Neuronal stem cell (in vitro differentiated cells): ENCODE data around the gene PWP2.

Experiments used
- DNase-seq: peaks from one replicate; pipeline ENCODE4 v3.0.0-alpha.2; 2013; ENCODE audit warnings: low spot score
- H2AFZ ChIP-seq: one replicate; pipeline ENCODE4 v1.6.1; 2013; ENCODE audit warnings: mild to moderate bottlenecking, low read length, inconsistent platforms
- H2AK5ac ChIP-seq: 2 replicates; pipeline ENCODE4 v1.6.1; 2013; ENCODE audit warnings: low read depth, mild to moderate bottlenecking, inconsistent platforms, low read length, moderate library complexity, mixed read lengths
- H2BK120ac ChIP-seq: 2 replicates; pipeline ENCODE4 v1.6.1; 2013; ENCODE audit warnings: low read depth, mild to moderate bottlenecking, inconsistent platforms, low read length, moderate library complexity, mixed read lengths
- H2BK12ac ChIP-seq: one replicate; pipeline ENCODE4 v1.6.1; 2013; ENCODE audit warnings: low read length, inconsistent platforms
- H2BK15ac ChIP-seq: 2 replicates; pipeline ENCODE4 v1.6.1; 2013; ENCODE audit warnings: mild to moderate bottlenecking, low read length, inconsistent platforms, mixed read lengths
- H2BK5ac ChIP-seq: one replicate; pipeline ENCODE4 v1.6.1; 2013; ENCODE audit warnings: inconsistent platforms, mild to moderate bottlenecking, low read length, moderate library complexity
- H3K14ac ChIP-seq: one replicate; pipeline ENCODE4 v1.6.1; 2013; ENCODE audit warnings: low read length, inconsistent platforms
- H3K18ac ChIP-seq: 2 replicates; pipeline ENCODE4 v1.6.1; 2013; ENCODE audit warnings: low read length, inconsistent platforms
- H3K23ac ChIP-seq: 2 replicates; pipeline ENCODE4 v1.6.1; 2013; ENCODE audit warnings: low read depth, mild to moderate bottlenecking, mixed read lengths, low read length, inconsistent platforms; ENCODE audit not compliant: poor library complexity
- H3K27ac ChIP-seq: replicated peaks from 3 replicates; pipeline ENCODE4 v1.5.1; 2013; ENCODE audit warnings: low read length, inconsistent platforms
- H3K27me3 ChIP-seq, 3 experiments: 2 replicates each; pipeline ENCODE4 v1.6.1; 2013; ENCODE audit warnings: low read length in 3 of 3, mild to moderate bottlenecking in 2 of 3, inconsistent platforms in 1 of 3, low read depth in 1 of 3, mixed read lengths in 1 of 3, moderate library complexity in 1 of 3; ENCODE audit not compliant: control insufficient read depth in 3 of 3, insufficient read depth in 3 of 3
- H3K36me3 ChIP-seq, 2 donors: replicated peaks in 1 of 2; 2 replicates each; pipeline ENCODE4 v1.6.1; 2013; ENCODE audit warnings: low read length in 2 of 2; ENCODE audit not compliant: control insufficient read depth in 2 of 2, insufficient read depth in 2 of 2
- H3K4ac ChIP-seq: 2 replicates; pipeline ENCODE4 v1.6.1; 2013; ENCODE audit warnings: inconsistent platforms, mild to moderate bottlenecking, low read length, moderate library complexity
- H3K4me1 ChIP-seq, 2 donors: 1 replicate in 1 of 2; 2 replicates in 1 of 2; pipeline ENCODE4 v1.6.1; 2013; ENCODE audit warnings: low read length in 2 of 2, low read depth in 1 of 2; ENCODE audit not compliant: control insufficient read depth in 2 of 2, insufficient read depth in 1 of 2
- H3K4me2 ChIP-seq: one replicate; pipeline ENCODE4 v1.6.1; 2013; ENCODE audit warnings: mild to moderate bottlenecking, low read length, inconsistent platforms; ENCODE audit not compliant: insufficient read depth, poor library complexity, severe bottlenecking
- H3K4me3 ChIP-seq, 2 donors: 2 replicates each; pipeline ENCODE4 v1.5.1; 2013; ENCODE audit warnings: low read length in 2 of 2, mild to moderate bottlenecking in 2 of 2, inconsistent platforms in 1 of 2, moderate library complexity in 1 of 2
- H3K79me1 ChIP-seq: one replicate; pipeline ENCODE4 v1.6.1; 2013; ENCODE audit warnings: low read depth, mild to moderate bottlenecking, inconsistent platforms, low read length, moderate library complexity
- H3K9ac ChIP-seq: one replicate; pipeline ENCODE4 v1.6.1; 2013; ENCODE audit warnings: mild to moderate bottlenecking, low read depth, low read length, inconsistent platforms; ENCODE audit not compliant: poor library complexity
- H3K9me3 ChIP-seq, 2 donors: replicated peaks in 1 of 2; 2 replicates each; pipeline versions ENCODE3 to v1.6.1; 2013; ENCODE audit warnings: low read length in 2 of 2, mild to moderate bottlenecking in 2 of 2, inconsistent platforms in 1 of 2, low read depth in 1 of 2, mixed read lengths in 1 of 2, moderate library complexity in 1 of 2; ENCODE audit not compliant: control insufficient read depth in 2 of 2, insufficient read depth in 1 of 2
- H4K8ac ChIP-seq: one replicate; pipeline ENCODE4 v1.6.1; 2013; ENCODE audit warnings: low read depth, mild to moderate bottlenecking, inconsistent platforms, low read length, moderate library complexity
- H4K91ac ChIP-seq: one replicate; pipeline ENCODE4 v1.6.1; 2013; ENCODE audit warnings: low read length, low read depth, mild to moderate bottlenecking, inconsistent platforms; ENCODE audit not compliant: poor library complexity
- WGBS, 2 donors: extraction: QIAGEN DNeasy Blood & Tissue Kit; methylation state at CpG; one replicate each; pipeline ENCODE4 v1.1.7; 2013; ENCODE audit warnings: missing lambda C conversion rate in 2 of 2, mixed read lengths in 1 of 2; ENCODE audit not compliant: insufficient read length in 2 of 2, insufficient replicate concordance in 1 of 2; ENCODE audit errors: extremely low coverage in 2 of 2; 5-methylcytosine and 5-hydroxymethylcytosine counted together

PWP2 gene

GRCh38 chr21:44089001-44089911 lies 17.9 kb upstream of the PWP2 start:
- peak overlapping the region; percentile 31 for H4K8ac ChIP-seq
- no CpG with 5 or more reads among the region's 30 CpGs for WGBS, 2 donors

GRCh38 chr21:44090325-44090724 lies 16.9 kb upstream of the PWP2 start:
- Histone ChIP-seq H3K14ac (no peak overlapping the region), H2BK120ac (no peak overlapping the region), H2BK12ac (peak overlapping the region; percentile 73), H3K27me3 (no peaks in the 10 kb centered on the region), H2AFZ (no peak overlapping the region), H3K79me1 (peaks cover 5% of the 10 kb centered on the region), H3K36me3 (peaks cover 45 to 88% of the 10 kb centered on the region in 2 donors), H3K9me3 (peaks cover 0 to 2% of the 10 kb centered on the region in 2 donors), H2BK15ac (no peak overlapping the region), H3K18ac (peak overlapping the region; percentile 8), H3K9ac (no peak overlapping the region), H4K91ac (no peak overlapping the region), H3K4me1 (no peaks in the 10 kb centered on the region), H4K8ac (no peak overlapping the region), H3K23ac (no peak overlapping the region), H3K4me3 (no peak overlapping the region), H3K4ac (no peak overlapping the region), H3K27ac (no peak overlapping the region), H2AK5ac (no peak overlapping the region), H3K4me2 (no peak overlapping the region), H2BK5ac (no peak overlapping the region)
- no CpG with 5 or more reads among the region's 8 CpGs for WGBS, 2 donors
- no peak for DNase-seq

More at GRCh38 chr21:44089001-44089911, 17.9 kb upstream of the PWP2 start:
- H2BK12ac ChIP-seq, result no peak overlapping the region
- H2AFZ ChIP-seq, result no peak overlapping the region
- no peak overlapping the region for H4K91ac ChIP-seq
- H2AK5ac ChIP-seq, result no peak overlapping the region
- H3K14ac ChIP-seq, result peak overlapping the region; percentile 95
- H3K4me3 ChIP-seq, result no peak overlapping the region
- no peaks in the 10 kb centered on the region for H3K27me3 ChIP-seq
- no peaks in the 10 kb centered on the region for H3K4me1 ChIP-seq
- H3K9me3 ChIP-seq, result peaks cover 0 to 2% of the 10 kb centered on the region in 2 donors
- no peak overlapping the region for H3K23ac ChIP-seq
- no peak overlapping the region for H3K18ac ChIP-seq
- no peak overlapping the region for H3K4me2 ChIP-seq
- peaks cover 47 to 91% of the 10 kb centered on the region in 2 donors for H3K36me3 ChIP-seq
- no peak for DNase-seq
- H2BK15ac ChIP-seq, result no peak overlapping the region
- H3K4ac ChIP-seq, result no peak overlapping the region
- H2BK120ac ChIP-seq, result no peak overlapping the region
- no peak overlapping the region for H3K9ac ChIP-seq
- H3K79me1 ChIP-seq, result peaks cover 5% of the 10 kb centered on the region
- no peak overlapping the region for H2BK5ac ChIP-seq
- no peak overlapping the region for H3K27ac ChIP-seq

- H2BK5ac ChIP-seq, result no peak overlapping the region
- H2AK5ac ChIP-seq, result no peak overlapping the region
- no peak overlapping the region for H3K27ac ChIP-seq
- no peak overlapping the region for H2BK120ac ChIP-seq
- no peak for DNase-seq
- H2BK15ac ChIP-seq, result no peak overlapping the region
- H3K27me3 ChIP-seq, result no peaks in the 10 kb centered on the region
- H3K23ac ChIP-seq, result no peak overlapping the region
- no peak overlapping the region for H3K14ac ChIP-seq
- H3K9me3 ChIP-seq, result peaks cover 0 to 2% of the 10 kb centered on the region in 2 donors
- H3K4ac ChIP-seq, result no peak overlapping the region
- no peak overlapping the region for H3K4me2 ChIP-seq
- no peak overlapping the region for H4K91ac ChIP-seq
- WGBS, 2 donors, result no CpG with 5 or more reads among the region's 9 CpGs
- H3K4me1 ChIP-seq, result no peaks in the 10 kb centered on the region
- no peak overlapping the region for H4K8ac ChIP-seq
- no peak overlapping the region for H3K4me3 ChIP-seq
- H3K79me1 ChIP-seq, result peaks cover 4% of the 10 kb centered on the region
- H2AFZ ChIP-seq, result no peak overlapping the region
- no peak overlapping the region for H3K9ac ChIP-seq
- no peak overlapping the region for H3K18ac ChIP-seq
- H3K36me3 ChIP-seq, result peaks cover 39 to 70% of the 10 kb centered on the region in 2 donors
- no peak overlapping the region for H2BK12ac ChIP-seq
Observed at GRCh38 chr21:44092211-44092610, 15.0 kb upstream of the PWP2 start.

- no CpG with 5 or more reads among the region's 9 CpGs for WGBS, 2 donors
- Histone ChIP-seq H3K27me3 (no peaks in the 10 kb centered on the region), H3K23ac (peak overlapping the region; percentile 99), H3K9me3 (peaks cover 0 to 2% of the 10 kb centered on the region in 2 donors), H3K36me3 (peaks cover 28 to 54% of the 10 kb centered on the region in 2 donors), H3K14ac (peak overlapping the region; percentile 71), H3K9ac (no peak overlapping the region), H3K18ac (no peak overlapping the region), H3K4me2 (no peak overlapping the region), H3K4ac (no peak overlapping the region), H3K79me1 (peaks cover under 1% of the 10 kb centered on the region), H3K4me3 (peak overlapping the region in 1 of 2 donors; percentile 38), H2BK120ac (no peak overlapping the region), H3K4me1 (no peaks in the 10 kb centered on the region), H2BK12ac (no peak overlapping the region), H2AFZ (no peak overlapping the region), H2AK5ac (no peak overlapping the region), H4K8ac (no peak overlapping the region), H2BK5ac (no peak overlapping the region), H3K27ac (no peak overlapping the region), H4K91ac (no peak overlapping the region), H2BK15ac (no peak overlapping the region)
- no peak for DNase-seq
Observed at GRCh38 chr21:44093761-44094160, 13.4 kb upstream of the PWP2 start.
